Panc1 (cell line): ENCODE measurements around the gene METTL2B. TPM values are rescaled to one million over a fixed set of nuclear protein-coding genes. Genes with fewer than 3 reads are reported as not detected.

Experiments used
- ATAC-seq: fragments of 200-7000 bp; cut with Tn5 transposase; 2 replicates; pipeline ENCODE4 v1.9.1; 2020; ENCODE audit warnings: mild to moderate bottlenecking, moderate library complexity
- BruUV-seq: library from RNA; stranded (reverse); fragments of 400-500 nt; replicated peaks from 2 replicates; lab custom pipeline; 2021; lab: Mats Ljungman, UMichigan
- CTCF ChIA-PET: fragments of 300-600 bp; sonication (Branson Sonifier 250); formaldehyde crosslinking; loops from one replicate; lab custom pipeline; 2022; ENCODE audit warnings: antibody characterized with exemption; lab: Charles Lee
- POLR2A ChIA-PET: fragments of 300-600 bp; sonication (Branson Sonifier 250); formaldehyde crosslinking; loops from one replicate; lab custom pipeline; 2022; ENCODE audit warnings: antibody characterized with exemption; lab: Charles Lee
- DNase-seq: peaks from one replicate; pipeline ENCODE4 v3.0.0-alpha.2; 2010; ENCODE audit warnings: low read depth, low spot score
- H3K27ac ChIP-seq: 2 replicates; pipeline ENCODE4 v1.5.1; 2011; ENCODE audit warnings: mild to moderate bottlenecking, low read length, inconsistent platforms
- H3K27me3 ChIP-seq: fragments of 200-500 bp; sonication (Bioruptor generic); 2 replicates; pipeline ENCODE4 v1.6.0; 2014; ENCODE audit warnings: low read length, inconsistent platforms; ENCODE audit not compliant: control insufficient read depth, insufficient read depth
- H3K36me3 ChIP-seq: fragments of 200-500 bp; sonication (Bioruptor generic); 2 replicates; pipeline ENCODE4 v1.5.1; 2014; ENCODE audit warnings: inconsistent platforms, mild to moderate bottlenecking, low read length, moderate library complexity; ENCODE audit not compliant: control insufficient read depth, insufficient read depth
- H3K4me1 ChIP-seq: 2 replicates; pipeline ENCODE4 v1.5.1; 2011; ENCODE audit warnings: inconsistent platforms, mild to moderate bottlenecking, low read length, moderate library complexity; ENCODE audit not compliant: control insufficient read depth, insufficient read depth
- H3K4me3 ChIP-seq, 2 experiments: 2 replicates each; pipeline ENCODE4 v1.5.1; 2011 to 2012; ENCODE audit warnings: low read depth in 2 of 2, low read length in 2 of 2, mild to moderate bottlenecking in 2 of 2, inconsistent platforms in 1 of 2, moderate library complexity in 1 of 2
- H3K9me3 ChIP-seq: fragments of 200-500 bp; sonication (Bioruptor generic); 2 replicates; pipeline ENCODE4 v1.5.1; 2014; ENCODE audit warnings: low read depth, mild to moderate bottlenecking, inconsistent platforms, low read length, moderate library complexity; ENCODE audit not compliant: control insufficient read depth, insufficient read depth
- POLR2AphosphoS5 ChIP-seq: IDR thresholded peaks from 2 replicates; pipeline ENCODE4 v1.6.1; 2012; ENCODE audit warnings: mild to moderate bottlenecking, low read depth, low read length, moderate library complexity
- SIN3A ChIP-seq: IDR thresholded peaks from 2 replicates; pipeline ENCODE4 v1.6.1; 2012; ENCODE audit warnings: low read depth, mild to moderate bottlenecking, low read length, moderate library complexity, borderline replicate concordance; ENCODE audit not compliant: insufficient read depth
- TCF7L2 ChIP-seq: IDR thresholded peaks from 2 replicates; pipeline ENCODE4 v1.6.1; 2011; ENCODE audit warnings: mild to moderate bottlenecking, low read depth, low read length, inconsistent platforms
- in situ Hi-C: cut with HindIII; loops from 2 replicates; pipeline ENCODE4 v1.10.0; 2016; ENCODE audit warnings: low sequenced_read_pairs, low pct_unique_long_range_greater_than_20kb
- intact Hi-C: fragments of 100-400 bp; cut with micrococcal nuclease; formaldehyde crosslinking; loops from one replicate; pipeline ENCODE4 v1.10.0; 2022; ENCODE audit not compliant: unreplicated experiment
- total RNA-seq: library from RNA; stranded (reverse); gene quantifications from one replicate; pipeline ENCODE4 v1.2.1, GENCODE V29; 2021; ENCODE audit not compliant: unreplicated experiment
- TF ChIP-seq, protein P1 (sequence below), 2 experiments: IDR thresholded peaks; 2 replicates each; pipeline ENCODE4 v1.6.1; 2011 to 2012; ENCODE audit warnings: low read depth in 2 of 2, control low read depth in 1 of 2, low read length in 1 of 2, mild to moderate bottlenecking in 1 of 2, moderate library complexity in 1 of 2; ENCODE audit not compliant: insufficient read depth in 1 of 2
- TF ChIP-seq, protein P2 (sequence below): fragments of 450-650 bp; IDR thresholded peaks from 2 replicates; pipeline ENCODE4 v1.5.1; 2017; ENCODE audit warnings: mild to moderate bottlenecking

Gene METTL2B
- total RNA-seq, 1 experiment from 2014 or later: 43.6 TPM

DNA sequence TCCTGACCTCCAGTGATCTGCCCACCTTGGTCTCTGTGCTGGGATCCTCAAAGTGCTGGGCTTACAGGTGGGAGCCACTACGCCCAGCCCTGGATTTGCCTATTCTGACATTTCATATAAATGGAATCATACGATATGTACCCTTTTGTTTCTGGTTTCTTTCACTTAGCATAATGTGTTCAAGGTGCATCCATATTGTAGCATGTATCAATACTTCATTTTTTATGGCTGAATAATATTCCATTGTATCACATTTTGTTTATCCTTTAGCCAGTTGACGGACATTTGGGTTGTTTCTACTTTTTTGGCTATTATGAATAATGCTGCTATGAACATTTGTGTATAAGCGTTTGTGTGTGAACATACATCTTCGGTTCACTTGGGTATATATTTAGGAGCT is 25.6 kb upstream of the METTL2B start:
- no peak for TF ChIP-seq SIN3A
- TF ChIP-seq POLR2AphosphoS5: no peak
- TF ChIP-seq TCF7L2: no peak
- TF ChIP-seq, protein P1, sequence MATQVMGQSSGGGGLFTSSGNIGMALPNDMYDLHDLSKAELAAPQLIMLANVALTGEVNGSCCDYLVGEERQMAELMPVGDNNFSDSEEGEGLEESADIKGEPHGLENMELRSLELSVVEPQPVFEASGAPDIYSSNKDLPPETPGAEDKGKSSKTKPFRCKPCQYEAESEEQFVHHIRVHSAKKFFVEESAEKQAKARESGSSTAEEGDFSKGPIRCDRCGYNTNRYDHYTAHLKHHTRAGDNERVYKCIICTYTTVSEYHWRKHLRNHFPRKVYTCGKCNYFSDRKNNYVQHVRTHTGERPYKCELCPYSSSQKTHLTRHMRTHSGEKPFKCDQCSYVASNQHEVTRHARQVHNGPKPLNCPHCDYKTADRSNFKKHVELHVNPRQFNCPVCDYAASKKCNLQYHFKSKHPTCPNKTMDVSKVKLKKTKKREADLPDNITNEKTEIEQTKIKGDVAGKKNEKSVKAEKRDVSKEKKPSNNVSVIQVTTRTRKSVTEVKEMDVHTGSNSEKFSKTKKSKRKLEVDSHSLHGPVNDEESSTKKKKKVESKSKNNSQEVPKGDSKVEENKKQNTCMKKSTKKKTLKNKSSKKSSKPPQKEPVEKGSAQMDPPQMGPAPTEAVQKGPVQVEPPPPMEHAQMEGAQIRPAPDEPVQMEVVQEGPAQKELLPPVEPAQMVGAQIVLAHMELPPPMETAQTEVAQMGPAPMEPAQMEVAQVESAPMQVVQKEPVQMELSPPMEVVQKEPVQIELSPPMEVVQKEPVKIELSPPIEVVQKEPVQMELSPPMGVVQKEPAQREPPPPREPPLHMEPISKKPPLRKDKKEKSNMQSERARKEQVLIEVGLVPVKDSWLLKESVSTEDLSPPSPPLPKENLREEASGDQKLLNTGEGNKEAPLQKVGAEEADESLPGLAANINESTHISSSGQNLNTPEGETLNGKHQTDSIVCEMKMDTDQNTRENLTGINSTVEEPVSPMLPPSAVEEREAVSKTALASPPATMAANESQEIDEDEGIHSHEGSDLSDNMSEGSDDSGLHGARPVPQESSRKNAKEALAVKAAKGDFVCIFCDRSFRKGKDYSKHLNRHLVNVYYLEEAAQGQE (IDR thresholded peaks at IDR 0.05; ENCODE audit: insufficient read depth in 1 of 2, low read depth in 2 of 2, low read length in 1 of 2): no peak
- TF ChIP-seq, protein P2, sequence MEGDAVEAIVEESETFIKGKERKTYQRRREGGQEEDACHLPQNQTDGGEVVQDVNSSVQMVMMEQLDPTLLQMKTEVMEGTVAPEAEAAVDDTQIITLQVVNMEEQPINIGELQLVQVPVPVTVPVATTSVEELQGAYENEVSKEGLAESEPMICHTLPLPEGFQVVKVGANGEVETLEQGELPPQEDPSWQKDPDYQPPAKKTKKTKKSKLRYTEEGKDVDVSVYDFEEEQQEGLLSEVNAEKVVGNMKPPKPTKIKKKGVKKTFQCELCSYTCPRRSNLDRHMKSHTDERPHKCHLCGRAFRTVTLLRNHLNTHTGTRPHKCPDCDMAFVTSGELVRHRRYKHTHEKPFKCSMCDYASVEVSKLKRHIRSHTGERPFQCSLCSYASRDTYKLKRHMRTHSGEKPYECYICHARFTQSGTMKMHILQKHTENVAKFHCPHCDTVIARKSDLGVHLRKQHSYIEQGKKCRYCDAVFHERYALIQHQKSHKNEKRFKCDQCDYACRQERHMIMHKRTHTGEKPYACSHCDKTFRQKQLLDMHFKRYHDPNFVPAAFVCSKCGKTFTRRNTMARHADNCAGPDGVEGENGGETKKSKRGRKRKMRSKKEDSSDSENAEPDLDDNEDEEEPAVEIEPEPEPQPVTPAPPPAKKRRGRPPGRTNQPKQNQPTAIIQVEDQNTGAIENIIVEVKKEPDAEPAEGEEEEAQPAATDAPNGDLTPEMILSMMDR: no peak
- Histone ChIP-seq H3K4me3 (no peak overlapping the region), H3K27me3 (no peaks in the 10 kb centered on the region), H3K36me3 (no peaks in the 10 kb centered on the region), H3K4me1 (peaks cover 35% of the 10 kb centered on the region), H3K27ac (peak overlapping the region; percentile 93; the same call in 1 of the 2 replicates), H3K9me3 (no peaks in the 10 kb centered on the region)
- in situ Hi-C loops (no loop called here), intact Hi-C loops (no loop called here)
- no TSS peak for BruUV-seq
- CTCF ChIA-PET: no interaction called here
- POLR2A ChIA-PET: no interaction called here
- no peak for ATAC-seq
- no peak for DNase-seq

DNA sequence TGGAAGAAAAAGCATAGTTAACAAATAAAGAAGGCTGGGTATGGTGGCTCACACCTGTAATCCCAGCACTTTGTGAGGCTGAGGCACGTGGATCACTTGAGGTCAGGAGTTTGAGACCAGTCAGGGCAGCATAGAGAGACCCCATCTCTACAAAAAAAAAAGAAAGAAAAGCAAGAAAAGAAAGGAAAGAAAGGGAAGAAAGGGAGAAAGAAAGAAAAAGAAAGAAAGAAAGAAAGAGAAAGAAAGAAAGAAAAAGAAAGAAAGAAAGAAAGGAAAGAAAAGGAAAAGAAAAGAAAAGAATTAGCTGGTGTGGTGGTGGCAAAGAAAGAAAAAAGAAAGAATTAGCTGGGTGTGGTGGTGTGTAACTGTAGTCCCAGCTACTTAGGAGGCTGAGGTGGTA is 24.0 kb upstream of the METTL2B start:
- no peak for DNase-seq

More for the DNA sequence above, 24.0 kb upstream of the METTL2B start:
- Histone ChIP-seq H3K9me3 (no peaks in the 10 kb centered on the region), H3K27me3 (no peaks in the 10 kb centered on the region), H3K4me1 (peaks cover 37% of the 10 kb centered on the region), H3K27ac (peak overlapping the region; percentile 93), H3K4me3 (no peak overlapping the region), H3K36me3 (0 out of 2 replicates have a peak, but pooled peaks cover 5% of the 10 kb centered on the region)
- POLR2A ChIA-PET: interaction anchor here (0.7 kb wide), 1 partner anchor 17 kb away, joined by 3 read pairs; no protein-coding TSS in a partner anchor
- no TSS peak for BruUV-seq
- TF ChIP-seq SIN3A: no peak
- TF ChIP-seq POLR2AphosphoS5: no peak
- no peak for TF ChIP-seq TCF7L2
- TF ChIP-seq, protein P2: no peak
- TF ChIP-seq, protein P1 (IDR thresholded peaks at IDR 0.05; ENCODE audit: insufficient read depth in 1 of 2, low read depth in 2 of 2, low read length in 1 of 2): no peak
- ATAC-seq: no peak
- intact Hi-C loops (no loop called here), in situ Hi-C loops (no loop called here)
- CTCF ChIA-PET: no interaction called here
